Thoracic aorta (tissue), 2 donors: Measurements from ENCODE around the gene BMERB1. TPM values are rescaled to one million over a fixed set of nuclear protein-coding genes. Genes with fewer than 3 reads are reported as not detected.

Experiments used
- ATAC-seq: fragments of 150-250 bp; one replicate; pipeline ENCODE4 v1.8.0; 2017; ENCODE audit warnings: low read depth; ENCODE audit not compliant: insufficient number of reproducible peaks, low FRiP score
- DNase-seq: peaks from one replicate; pipeline ENCODE4 v3.0.0-alpha.2; 2020; ENCODE audit warnings: low spot score
- H3K27ac ChIP-seq, 2 donors: fragments of 200-600 bp; sonication (generic); 1 replicate in 1 of 2; 2 replicates in 1 of 2; pipeline ENCODE4 v1.5.1; 2016; ENCODE audit warnings: mild to moderate bottlenecking in 2 of 2, moderate library complexity in 2 of 2
- H3K27me3 ChIP-seq: fragments of 200-600 bp; sonication (generic); replicated peaks from 2 replicates; pipeline ENCODE4 v1.6.0; 2016; ENCODE audit warnings: mild to moderate bottlenecking; ENCODE audit not compliant: insufficient read depth
- H3K36me3 ChIP-seq: fragments of 200-600 bp; sonication (generic); one replicate; pipeline ENCODE4 v1.5.1; 2016
- H3K4me1 ChIP-seq, 2 donors: fragments of 200-600 bp; sonication (generic); 1 replicate in 1 of 2; 2 replicates in 1 of 2; pipeline versions ENCODE4 v1.5.1 to v1.6.0; 2016; ENCODE audit warnings: low read depth in 2 of 2, mild to moderate bottlenecking in 1 of 2; ENCODE audit not compliant: control insufficient read depth in 1 of 2
- H3K4me3 ChIP-seq: fragments of 200-600 bp; sonication (generic); 2 replicates; pipeline ENCODE4 v1.5.1; 2016; ENCODE audit warnings: mild to moderate bottlenecking
- H3K9me3 ChIP-seq: fragments of 200-600 bp; sonication (generic); 2 replicates; pipeline ENCODE4 v1.5.1; 2016
- total RNA-seq, 2 donors: library from RNA; depleted of rRNA; stranded (reverse); fragments of >200 nt; gene quantifications; one replicate each; pipeline versions ENCODE4 v1.1.0 to v1.2.3, GENCODE V29; 2016
- TF ChIP-seq, protein P1 (sequence below): fragments of 200-600 bp; sonication (generic); IDR thresholded peaks from one replicate; pipeline ENCODE4 v1.5.1; 2019; ENCODE audit warnings: antibody characterized with exemption

Gene BMERB1
- total RNA-seq, 2 donors from 2014 or later: 75.1 to 95.2 TPM

- ATAC-seq (no peak), DNase-seq (no peak)
- Histone ChIP-seq H3K36me3 (peaks cover 7% of the 10 kb centered on the region), H3K4me3 (no peak overlapping the region), H3K9me3 (no peaks in the 10 kb centered on the region), H3K27ac (peak overlapping the region in 1 of 2 donors; percentile 18), H3K27me3 (no peaks in the 10 kb centered on the region), H3K4me1 (peaks cover 0 to 5% of the 10 kb centered on the region in 2 donors)
- TF ChIP-seq, protein P1, sequence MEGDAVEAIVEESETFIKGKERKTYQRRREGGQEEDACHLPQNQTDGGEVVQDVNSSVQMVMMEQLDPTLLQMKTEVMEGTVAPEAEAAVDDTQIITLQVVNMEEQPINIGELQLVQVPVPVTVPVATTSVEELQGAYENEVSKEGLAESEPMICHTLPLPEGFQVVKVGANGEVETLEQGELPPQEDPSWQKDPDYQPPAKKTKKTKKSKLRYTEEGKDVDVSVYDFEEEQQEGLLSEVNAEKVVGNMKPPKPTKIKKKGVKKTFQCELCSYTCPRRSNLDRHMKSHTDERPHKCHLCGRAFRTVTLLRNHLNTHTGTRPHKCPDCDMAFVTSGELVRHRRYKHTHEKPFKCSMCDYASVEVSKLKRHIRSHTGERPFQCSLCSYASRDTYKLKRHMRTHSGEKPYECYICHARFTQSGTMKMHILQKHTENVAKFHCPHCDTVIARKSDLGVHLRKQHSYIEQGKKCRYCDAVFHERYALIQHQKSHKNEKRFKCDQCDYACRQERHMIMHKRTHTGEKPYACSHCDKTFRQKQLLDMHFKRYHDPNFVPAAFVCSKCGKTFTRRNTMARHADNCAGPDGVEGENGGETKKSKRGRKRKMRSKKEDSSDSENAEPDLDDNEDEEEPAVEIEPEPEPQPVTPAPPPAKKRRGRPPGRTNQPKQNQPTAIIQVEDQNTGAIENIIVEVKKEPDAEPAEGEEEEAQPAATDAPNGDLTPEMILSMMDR: no peak
These were observed 84.3 kb downstream of the BMERB1 start for GRCh38 chr16:15518381-15519351.

DNA sequence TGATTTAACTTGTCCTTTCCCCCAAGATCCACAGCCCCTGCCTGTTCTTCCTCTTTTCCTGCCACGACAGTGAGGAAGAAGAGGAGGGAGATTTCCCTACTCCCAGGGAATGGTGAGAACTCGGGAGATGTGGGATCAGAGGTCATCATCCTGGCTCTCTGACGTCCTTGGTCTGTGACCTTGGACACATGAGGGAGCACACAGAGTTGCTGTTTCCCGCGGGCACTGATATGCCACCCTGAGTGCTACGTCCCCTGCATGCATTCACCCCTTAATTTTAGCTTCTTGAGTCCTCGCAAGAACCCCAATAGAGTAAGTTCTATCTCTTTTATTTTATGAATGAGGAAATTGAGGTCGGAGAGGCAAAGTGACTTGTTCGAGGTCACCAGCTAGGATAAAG lies 85.4 kb downstream of the BMERB1 start:
- H3K27me3 ChIP-seq: no peaks in the 10 kb centered on the region
- H3K27ac ChIP-seq: no peak overlapping the region
- ATAC-seq (no peak), DNase-seq (no peak)
- H3K9me3 ChIP-seq: no peaks in the 10 kb centered on the region
- peaks cover 7% of the 10 kb centered on the region for H3K36me3 ChIP-seq
- H3K4me1 ChIP-seq: peaks cover 0 to 5% of the 10 kb centered on the region in 2 donors
- no peak overlapping the region for H3K4me3 ChIP-seq
- TF ChIP-seq, protein P1: no peak

- Histone ChIP-seq H3K4me3 (no peak overlapping the region), H3K27ac (no peak overlapping the region), H3K27me3 (no peaks in the 10 kb centered on the region), H3K36me3 (peaks cover 7% of the 10 kb centered on the region), H3K4me1 (peaks cover 0 to 5% of the 10 kb centered on the region in 2 donors), H3K9me3 (no peaks in the 10 kb centered on the region)
- ATAC-seq (no peak), DNase-seq (no peak)
- TF ChIP-seq, protein P1: no peak
These were observed 87.0 kb downstream of the BMERB1 start for GRCh38 chr16:15521390-15521757.

- H3K4me3 ChIP-seq: no peak overlapping the region
- H3K9me3 ChIP-seq: no peaks in the 10 kb centered on the region
- DNase-seq: no peak
- H3K36me3 ChIP-seq: peaks cover 4% of the 10 kb centered on the region
- TF ChIP-seq, protein P1: no peak
- H3K27me3 ChIP-seq: no peaks in the 10 kb centered on the region
- ATAC-seq: no peak
- peaks cover 0 to 5% of the 10 kb centered on the region in 2 donors for H3K4me1 ChIP-seq
- H3K27ac ChIP-seq: no peak overlapping the region
These were observed 87.5 kb downstream of the BMERB1 start for GRCh38 chr16:15521758-15522509.

- Histone ChIP-seq H3K4me1 (peaks cover 0 to 5% of the 10 kb centered on the region in 2 donors), H3K27ac (no peak overlapping the region), H3K9me3 (no peaks in the 10 kb centered on the region), H3K4me3 (peak overlapping the region; percentile 2), H3K36me3 (no peaks in the 10 kb centered on the region), H3K27me3 (no peaks in the 10 kb centered on the region)
- DNase-seq (no peak), ATAC-seq (no peak)
- TF ChIP-seq, protein P1: no peak
These were observed 88.7 kb downstream of the BMERB1 start for GRCh38 chr16:15523092-15523541.
